Measurements from ENCODE around the gene RNF41. TPM values are rescaled to one million over a fixed set of nuclear protein-coding genes. Genes with fewer than 3 reads are reported as not detected.

RNF41 gene
- total RNA-seq, 4 donors from 2014 or later, result 64.4 to 165 (median 109) TPM

- no peak for DNase-seq (ENCODE audit: extremely low spot score)
- TF ChIP-seq EP300 (IDR thresholded peaks at IDR 0.05), result no peak
- TF ChIP-seq, protein P1, sequence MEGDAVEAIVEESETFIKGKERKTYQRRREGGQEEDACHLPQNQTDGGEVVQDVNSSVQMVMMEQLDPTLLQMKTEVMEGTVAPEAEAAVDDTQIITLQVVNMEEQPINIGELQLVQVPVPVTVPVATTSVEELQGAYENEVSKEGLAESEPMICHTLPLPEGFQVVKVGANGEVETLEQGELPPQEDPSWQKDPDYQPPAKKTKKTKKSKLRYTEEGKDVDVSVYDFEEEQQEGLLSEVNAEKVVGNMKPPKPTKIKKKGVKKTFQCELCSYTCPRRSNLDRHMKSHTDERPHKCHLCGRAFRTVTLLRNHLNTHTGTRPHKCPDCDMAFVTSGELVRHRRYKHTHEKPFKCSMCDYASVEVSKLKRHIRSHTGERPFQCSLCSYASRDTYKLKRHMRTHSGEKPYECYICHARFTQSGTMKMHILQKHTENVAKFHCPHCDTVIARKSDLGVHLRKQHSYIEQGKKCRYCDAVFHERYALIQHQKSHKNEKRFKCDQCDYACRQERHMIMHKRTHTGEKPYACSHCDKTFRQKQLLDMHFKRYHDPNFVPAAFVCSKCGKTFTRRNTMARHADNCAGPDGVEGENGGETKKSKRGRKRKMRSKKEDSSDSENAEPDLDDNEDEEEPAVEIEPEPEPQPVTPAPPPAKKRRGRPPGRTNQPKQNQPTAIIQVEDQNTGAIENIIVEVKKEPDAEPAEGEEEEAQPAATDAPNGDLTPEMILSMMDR (IDR thresholded peaks at IDR 0.05), result no peak
- no peak for TF ChIP-seq POLR2AphosphoS5 (IDR thresholded peaks at IDR 0.05)
- no peak for TF ChIP-seq POLR2A (IDR thresholded peaks at IDR 0.05; ENCODE audit: low read depth)
- no peaks in the 10 kb centered on the region for H3K27me3 ChIP-seq
- no peak overlapping the region for H3K4me3 ChIP-seq
- no peak overlapping the region for H3K27ac ChIP-seq (replicated peaks in 1 of 4)
- peaks cover 14 to 21% (median 20%) of the 10 kb centered on the region in 4 donors for H3K4me1 ChIP-seq
- no peaks in the 10 kb centered on the region for H3K9me3 ChIP-seq
- WGBS, result 97% methylated on average over 3 of the region's 3 CpGs
- intact Hi-C loops (cut with DNase I), result no loop called here
- peaks cover 69 to 88% (median 85%) of the 10 kb centered on the region in 4 donors for H3K36me3 ChIP-seq
Measured at GRCh38 chr12:56252649-56253048, 30.9 kb upstream of the RNF41 start.

DNA sequence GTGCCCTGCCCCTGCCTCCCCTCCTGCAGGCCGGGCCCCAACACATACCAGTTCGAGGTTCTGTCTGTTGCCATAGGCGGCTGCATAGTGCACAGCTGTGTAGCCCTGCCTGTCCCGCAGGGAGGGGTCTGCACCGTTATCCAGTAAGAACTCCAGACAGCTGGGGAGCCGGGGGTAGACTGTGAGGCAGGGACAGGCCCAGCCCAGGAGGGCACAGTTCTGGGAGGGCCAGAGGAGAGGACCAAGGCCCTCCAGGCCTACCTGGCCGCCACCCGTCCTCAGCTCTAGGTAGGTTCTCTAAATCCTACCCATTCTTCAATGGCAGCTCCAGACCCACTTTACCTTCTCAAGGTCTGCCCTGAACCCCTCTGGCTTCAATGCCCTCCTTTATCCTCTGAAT lies 27.0 kb upstream of the RNF41 start:
- DNase-seq (ENCODE audit: extremely low spot score), result no peak
- H3K4me3 ChIP-seq, result no peak overlapping the region
- H3K27ac ChIP-seq (replicated peaks in 1 of 4), result no peak overlapping the region
- WGBS, result 100% methylated on average over 3 of the region's 8 CpGs
- H3K9me3 ChIP-seq, result no peaks in the 10 kb centered on the region
- intact Hi-C loops (cut with DNase I), result no loop called here
- H3K27me3 ChIP-seq, result no peaks in the 10 kb centered on the region
- peaks cover 98 to 100% (median 100%) of the 10 kb centered on the region in 4 donors for H3K36me3 ChIP-seq
- TF ChIP-seq POLR2A (IDR thresholded peaks at IDR 0.05; ENCODE audit: low read depth), result no peak
- TF ChIP-seq POLR2AphosphoS5 (IDR thresholded peaks at IDR 0.05), result no peak
- no peak for TF ChIP-seq EP300 (IDR thresholded peaks at IDR 0.05)
- TF ChIP-seq, protein P1 (IDR thresholded peaks at IDR 0.05), result no peak
- H3K4me1 ChIP-seq, result peaks cover 0 to 3% (median 0%) of the 10 kb centered on the region in 4 donors

- Histone ChIP-seq H3K4me1 (peaks cover 0 to 3% (median 0%) of the 10 kb centered on the region in 4 donors), H3K36me3 (peaks cover 98 to 100% (median 100%) of the 10 kb centered on the region in 4 donors), H3K4me3 (no peak overlapping the region), H3K27me3 (no peaks in the 10 kb centered on the region), H3K27ac (replicated peaks in 1 of 4) (no peak overlapping the region), H3K9me3 (no peaks in the 10 kb centered on the region)
- WGBS, result 97% methylated on average over 4 of the region's 16 CpGs
- intact Hi-C loops (cut with DNase I), result no loop called here
- TF ChIP-seq, protein P1 (IDR thresholded peaks at IDR 0.05), result no peak
- no peak for TF ChIP-seq POLR2AphosphoS5 (IDR thresholded peaks at IDR 0.05)
- TF ChIP-seq EP300 (IDR thresholded peaks at IDR 0.05), result no peak
- no peak for TF ChIP-seq POLR2A (IDR thresholded peaks at IDR 0.05; ENCODE audit: low read depth)
- no peak for DNase-seq (ENCODE audit: extremely low spot score)
Measured at GRCh38 chr12:56247923-56248322, 26.2 kb upstream of the RNF41 start.

GRCh38 chr12:56244494-56244893 lies 22.8 kb upstream of the RNF41 start:
- no peaks in the 10 kb centered on the region for H3K9me3 ChIP-seq
- TF ChIP-seq, protein P1 (IDR thresholded peaks at IDR 0.05), result no peak
- no peak for TF ChIP-seq EP300 (IDR thresholded peaks at IDR 0.05)
- no peak for TF ChIP-seq POLR2A (IDR thresholded peaks at IDR 0.05; ENCODE audit: low read depth)
- TF ChIP-seq POLR2AphosphoS5 (IDR thresholded peaks at IDR 0.05), result no peak
- DNase-seq (ENCODE audit: extremely low spot score), result no peak
- 88% methylated on average over 12 of the region's 14 CpGs for WGBS
- intact Hi-C loops (cut with DNase I), result no loop called here
- H3K36me3 ChIP-seq, result peaks cover 86 to 100% (median 100%) of the 10 kb centered on the region in 4 donors
- no peaks in the 10 kb centered on the region for H3K27me3 ChIP-seq
- H3K27ac ChIP-seq (replicated peaks in 1 of 4), result no peak overlapping the region
- peaks cover 0 to 3% (median 0%) of the 10 kb centered on the region in 4 donors for H3K4me1 ChIP-seq
- no peak overlapping the region for H3K4me3 ChIP-seq

- H3K9me3 ChIP-seq, result no peaks in the 10 kb centered on the region
- H3K4me3 ChIP-seq, result no peak overlapping the region
- peaks cover 79 to 100% (median 100%) of the 10 kb centered on the region in 4 donors for H3K36me3 ChIP-seq
- WGBS, result 71% methylated on average over 3 of the region's 3 CpGs
- no peak for DNase-seq (ENCODE audit: extremely low spot score)
- H3K27ac ChIP-seq (replicated peaks in 1 of 4), result no peak overlapping the region
- H3K27me3 ChIP-seq, result no peaks in the 10 kb centered on the region
- H3K4me1 ChIP-seq, result peaks cover 0 to 3% (median 0%) of the 10 kb centered on the region in 4 donors
- no peak for TF ChIP-seq POLR2AphosphoS5 (IDR thresholded peaks at IDR 0.05)
- TF ChIP-seq, protein P1 (IDR thresholded peaks at IDR 0.05), result no peak
- no peak for TF ChIP-seq EP300 (IDR thresholded peaks at IDR 0.05)
- TF ChIP-seq POLR2A (IDR thresholded peaks at IDR 0.05; ENCODE audit: low read depth), result no peak
- intact Hi-C loops (cut with DNase I), result no loop called here
Measured at GRCh38 chr12:56243731-56244181, 22.0 kb upstream of the RNF41 start.
